ENCODE results near the gene NAPB. TPM values are rescaled to one million over a fixed set of nuclear protein-coding genes. Genes with fewer than 3 reads are reported as not detected.

The NAPB gene
- total RNA-seq, 2 donors from 2014 or later, result 9.9 to 12.7 TPM

DNA sequence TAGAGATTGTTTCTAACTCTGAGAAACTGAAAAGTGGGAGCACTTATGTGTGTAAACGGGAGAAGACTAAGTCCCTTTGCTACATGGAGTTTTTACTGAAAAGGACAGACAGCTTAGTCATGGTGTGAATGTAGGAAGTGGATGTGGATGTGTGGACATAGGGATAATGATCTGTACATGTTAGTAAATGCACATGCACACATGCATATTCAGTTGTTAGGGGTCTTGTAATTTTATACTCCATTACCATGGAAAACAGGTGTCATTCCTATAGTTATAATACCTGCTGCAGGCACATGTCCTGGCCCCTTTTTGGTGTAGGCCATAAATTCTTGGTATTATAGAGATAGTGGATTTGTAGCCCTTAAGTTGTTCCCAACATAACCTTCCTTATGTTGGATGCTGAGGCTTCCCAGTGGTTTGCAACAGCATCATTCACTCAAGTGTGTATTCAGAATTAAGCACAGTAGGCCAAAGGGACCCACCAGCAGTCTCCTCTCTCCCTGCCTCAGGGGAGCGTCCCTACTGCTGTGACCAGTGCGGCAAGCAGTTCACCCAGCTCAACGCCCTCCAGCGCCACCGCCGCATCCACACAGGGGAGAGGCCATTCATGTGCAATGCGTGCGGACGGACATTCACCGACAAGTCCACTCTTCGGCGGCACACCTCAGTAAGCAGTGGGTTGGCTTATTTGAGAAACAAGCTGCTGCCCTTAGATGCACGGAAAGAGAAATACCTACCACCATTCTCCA, 52.0 kb downstream of the NAPB start:
- TF ChIP-seq, protein P1, sequence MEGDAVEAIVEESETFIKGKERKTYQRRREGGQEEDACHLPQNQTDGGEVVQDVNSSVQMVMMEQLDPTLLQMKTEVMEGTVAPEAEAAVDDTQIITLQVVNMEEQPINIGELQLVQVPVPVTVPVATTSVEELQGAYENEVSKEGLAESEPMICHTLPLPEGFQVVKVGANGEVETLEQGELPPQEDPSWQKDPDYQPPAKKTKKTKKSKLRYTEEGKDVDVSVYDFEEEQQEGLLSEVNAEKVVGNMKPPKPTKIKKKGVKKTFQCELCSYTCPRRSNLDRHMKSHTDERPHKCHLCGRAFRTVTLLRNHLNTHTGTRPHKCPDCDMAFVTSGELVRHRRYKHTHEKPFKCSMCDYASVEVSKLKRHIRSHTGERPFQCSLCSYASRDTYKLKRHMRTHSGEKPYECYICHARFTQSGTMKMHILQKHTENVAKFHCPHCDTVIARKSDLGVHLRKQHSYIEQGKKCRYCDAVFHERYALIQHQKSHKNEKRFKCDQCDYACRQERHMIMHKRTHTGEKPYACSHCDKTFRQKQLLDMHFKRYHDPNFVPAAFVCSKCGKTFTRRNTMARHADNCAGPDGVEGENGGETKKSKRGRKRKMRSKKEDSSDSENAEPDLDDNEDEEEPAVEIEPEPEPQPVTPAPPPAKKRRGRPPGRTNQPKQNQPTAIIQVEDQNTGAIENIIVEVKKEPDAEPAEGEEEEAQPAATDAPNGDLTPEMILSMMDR (IDR thresholded peaks at IDR 0.05), result no peak
- TF ChIP-seq POLR2A (IDR thresholded peaks at IDR 0.05), result no peak
- H3K4me3 ChIP-seq, result no peak overlapping the region
- no peak overlapping the region for H3K27ac ChIP-seq
- H3K4me1 ChIP-seq, result peaks cover 33% of the 10 kb centered on the region
- H3K36me3 ChIP-seq (replicated peaks in 1 of 2; ENCODE audit: insufficient read depth in 1 of 2, low read depth in 2 of 2), result peaks cover 0 to 9% of the 10 kb centered on the region in 2 donors
- intact Hi-C loops (cut with DNase I), result no loop called here
- H3K9me3 ChIP-seq, result no peaks in the 10 kb centered on the region
- H3K27me3 ChIP-seq, result no peaks in the 10 kb centered on the region
- no peak for DNase-seq
- 79 to 94% methylated on average over 3 to 14 of the region's 14 CpGs for WGBS, 2 donors
- no peak for ATAC-seq

DNA sequence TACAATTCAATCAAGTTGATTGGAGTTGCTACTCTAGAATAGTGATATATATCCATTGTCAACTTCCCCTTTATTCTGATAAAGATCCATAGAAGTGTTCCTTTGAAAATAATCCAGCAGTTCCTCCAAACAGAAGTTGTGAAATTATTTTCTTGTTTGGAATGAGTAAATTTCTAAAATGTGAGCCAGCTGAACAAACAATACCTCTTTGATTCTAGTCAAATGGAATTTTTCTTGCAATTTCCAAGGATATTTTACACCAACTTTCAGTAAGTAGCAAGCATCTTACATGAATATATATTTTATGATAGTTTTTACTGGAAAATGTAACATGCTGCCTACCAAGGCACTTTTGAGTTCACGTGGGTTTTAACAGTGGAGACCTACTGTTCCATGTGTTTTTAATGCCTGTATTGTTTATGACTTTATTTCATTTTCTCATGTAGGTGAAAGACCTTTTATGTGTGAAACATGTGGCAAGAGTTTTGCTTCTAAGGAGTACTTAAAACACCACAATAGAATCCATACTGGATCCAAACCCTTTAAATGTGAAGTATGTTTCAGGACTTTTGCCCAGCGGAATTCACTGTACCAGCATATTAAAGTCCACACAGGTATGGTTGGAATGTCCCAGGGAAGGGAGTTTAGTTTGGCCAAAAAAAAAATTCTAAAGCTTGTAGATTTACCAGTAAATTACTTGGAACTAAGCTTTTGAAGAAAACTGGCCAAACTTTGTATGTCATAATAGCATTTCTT, 52.8 kb downstream of the NAPB start:
- WGBS, 2 donors, result 85 to 89% methylated on average over 2 of the region's 2 CpGs
- no peaks in the 10 kb centered on the region for H3K9me3 ChIP-seq
- H3K4me1 ChIP-seq, result peaks cover 36% of the 10 kb centered on the region
- peak overlapping the region in 1 of 4 donors; percentile 6 for H3K27ac ChIP-seq
- H3K4me3 ChIP-seq, result no peak overlapping the region
- ATAC-seq (no peak), DNase-seq (no peak)
- no peaks in the 10 kb centered on the region for H3K27me3 ChIP-seq
- TF ChIP-seq, protein P1 (IDR thresholded peaks at IDR 0.05), result no peak
- no peak for TF ChIP-seq POLR2A (IDR thresholded peaks at IDR 0.05)
- peaks cover 0 to 6% of the 10 kb centered on the region in 2 donors for H3K36me3 ChIP-seq (replicated peaks in 1 of 2; ENCODE audit: insufficient read depth in 1 of 2, low read depth in 2 of 2)
- intact Hi-C loops (cut with DNase I), result no loop called here

DNA sequence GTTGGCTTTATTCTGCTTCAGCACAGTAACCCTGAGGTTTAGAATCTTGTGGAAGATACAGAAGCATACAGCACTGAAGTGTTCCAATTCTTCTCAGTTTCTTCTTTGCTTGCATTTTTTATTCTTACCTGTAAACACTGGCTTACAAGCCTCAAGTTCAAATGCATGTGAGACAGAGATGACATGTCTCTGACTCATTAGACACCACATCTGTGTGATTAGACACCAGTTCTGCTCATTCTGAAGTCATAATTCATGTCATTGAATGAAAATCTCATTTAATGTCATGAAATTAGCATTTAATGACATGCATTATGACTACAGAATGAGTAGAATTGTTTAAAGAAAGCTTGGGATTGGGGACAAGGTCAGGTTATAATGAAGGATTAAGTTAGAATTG, 53.5 kb downstream of the NAPB start:
- H3K4me3 ChIP-seq, result no peak overlapping the region
- DNase-seq (no peak), ATAC-seq (no peak)
- H3K9me3 ChIP-seq, result no peaks in the 10 kb centered on the region
- no peak for TF ChIP-seq POLR2A (IDR thresholded peaks at IDR 0.05)
- TF ChIP-seq, protein P1 (IDR thresholded peaks at IDR 0.05), result no peak
- H3K27ac ChIP-seq, result peak overlapping the region in 1 of 4 donors; percentile 6
- peaks cover 43% of the 10 kb centered on the region for H3K4me1 ChIP-seq
- intact Hi-C loops (cut with DNase I), result no loop called here
- peaks cover 0 to 4% of the 10 kb centered on the region in 2 donors for H3K36me3 ChIP-seq (replicated peaks in 1 of 2; ENCODE audit: insufficient read depth in 1 of 2, low read depth in 2 of 2)
- H3K27me3 ChIP-seq, result no peaks in the 10 kb centered on the region

DNA sequence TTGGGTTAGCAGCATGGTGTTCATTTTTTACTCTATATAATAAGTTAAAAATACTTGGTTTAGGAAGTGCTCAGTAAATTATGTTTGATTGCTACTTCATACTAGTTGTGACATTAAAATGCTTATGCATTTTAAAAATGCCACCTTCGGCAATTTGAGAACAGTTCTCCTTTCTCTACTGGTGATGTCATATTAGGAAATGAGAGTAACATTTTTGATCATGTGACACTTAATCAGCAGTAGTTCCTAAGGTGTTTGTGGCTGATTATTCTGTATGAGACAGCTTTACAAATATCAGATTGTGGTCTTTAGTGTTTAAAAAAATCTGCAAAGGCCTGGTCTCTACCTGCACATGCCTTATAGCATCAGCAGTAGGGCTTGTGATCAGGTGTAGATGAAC, 54.9 kb downstream of the NAPB start:
- Histone ChIP-seq H3K27ac (peak overlapping the region in 2 of 4 donors; percentile 10 to 21), H3K9me3 (no peaks in the 10 kb centered on the region), H3K4me1 (peaks cover 45% of the 10 kb centered on the region), H3K4me3 (no peak overlapping the region), H3K27me3 (no peaks in the 10 kb centered on the region), H3K36me3 (replicated peaks in 1 of 2; ENCODE audit: insufficient read depth in 1 of 2, low read depth in 2 of 2) (no peaks in the 10 kb centered on the region)
- ATAC-seq (no peak), DNase-seq (no peak)
- 21 to 29% methylated on average over 1 of the region's 1 CpG for WGBS, 2 donors
- TF ChIP-seq POLR2A (IDR thresholded peaks at IDR 0.05), result no peak
- TF ChIP-seq, protein P1 (IDR thresholded peaks at IDR 0.05), result no peak
- intact Hi-C loops (cut with DNase I), result no loop called here
